Heart left ventricle (tissue), 13 donors: Measurements from ENCODE around the gene STN1.

Experiments used
- CTCF ChIP-seq, 12 donors: fragments of 200-600 bp; sonication (generic) in 4 of 12; IDR thresholded peaks; one replicate each; pipeline versions ENCODE4 v1.5.0 to v1.8.0; 2018 to 2022; ENCODE audit warnings: antibody characterized with exemption in 12 of 12, mild to moderate bottlenecking in 5 of 12
- POLR2A ChIP-seq, 2 donors: fragments of 450-650 bp; IDR thresholded peaks; one replicate each; pipeline ENCODE4 v1.6.1; 2017; ENCODE audit warnings: antibody characterized with exemption in 2 of 2, mild to moderate bottlenecking in 2 of 2, moderate library complexity in 2 of 2
- donor health status: ischemic (EF 13 %, LVEDD 7.1; RV severe dilation, severe dysfunction).
- donor health status: DM: no; HTN: yes; CAD: no.
- donor health status: DM: no; HTN: no; CAD: no.
- donor health status: ischemic (EF 25% LVEDD 6.9; RV normal size, moderate dysfunction).
- donor health status: ischemic (EF 25% LVEDD 5.7; RV mildly dilated, moderate dysfunction).
- donor health status: ischemic (EF 35%, LVEDD 5.7; RV mildly dilated, moderate dysfunction).
- donor health status: nonischemic (EF 11% LVEDD 7.7; RV severe dilation, severe dysfunction).
- donor health status: DM: yes; HTN: yes; CAD: no.
- donor health status: PGD.
- donor health status: ischemic (EF 29% LVEDD 5.4; RV normal size, mild dysfunction).
- donor health status: nonischemic (EF 23%, LVEDD 6.1; RV moderate dilation, normal function).

GRCh38 chr10:103855852-103856796, 61.9 kb downstream of the STN1 start:
- TF ChIP-seq CTCF (IDR thresholded peaks at IDR 0.05) (no peak), POLR2A (IDR thresholded peaks at IDR 0.05) (no peak)
